Kidney epithelial cell (primary cell): ENCODE measurements around the gene ISG20L2. TPM values are rescaled to one million over a fixed set of nuclear protein-coding genes. Genes with fewer than 3 reads are reported as not detected.

Experiments used
- DNase-seq: peaks from one replicate; pipeline ENCODE4 v3.0.0-alpha.2; 2010; ENCODE audit warnings: low read depth
- H3K27me3 ChIP-seq: 2 replicates; pipeline ENCODE4 v1.6.0; 2011; ENCODE audit warnings: low read length; ENCODE audit not compliant: control insufficient read depth, insufficient read depth
- H3K36me3 ChIP-seq: 2 replicates; pipeline ENCODE4 v1.5.1; 2011; ENCODE audit warnings: low read length; ENCODE audit not compliant: control insufficient read depth, insufficient read depth
- H3K4me3 ChIP-seq: 2 replicates; pipeline ENCODE4 v1.5.1; 2011; ENCODE audit warnings: low read depth, mild to moderate bottlenecking, control low read depth, low read length
- total RNA-seq: library from RNA; depleted of rRNA; stranded (reverse); fragments of >200 nt; gene quantifications from 2 replicates; pipeline ENCODE4 v1.2.3, GENCODE V29; 2015
- TF ChIP-seq, protein P1 (sequence below): IDR thresholded peaks from 2 replicates; pipeline ENCODE4 v1.5.1; 2011; ENCODE audit warnings: mild to moderate bottlenecking, moderate library complexity, low read length, control low read depth, inconsistent platforms; ENCODE audit not compliant: insufficient read depth, poor library complexity, severe bottlenecking

ISG20L2 gene
- total RNA-seq, 1 donor from 2014 or later: 17.7 TPM

GRCh38 chr1:156747742-156748669, 19.4 kb upstream of the ISG20L2 start:
- Histone ChIP-seq H3K36me3 (peaks cover 2% of the 10 kb centered on the region), H3K4me3 (peak overlapping the region; percentile 96), H3K27me3 (no peaks in the 10 kb centered on the region)
- TF ChIP-seq, protein P1, sequence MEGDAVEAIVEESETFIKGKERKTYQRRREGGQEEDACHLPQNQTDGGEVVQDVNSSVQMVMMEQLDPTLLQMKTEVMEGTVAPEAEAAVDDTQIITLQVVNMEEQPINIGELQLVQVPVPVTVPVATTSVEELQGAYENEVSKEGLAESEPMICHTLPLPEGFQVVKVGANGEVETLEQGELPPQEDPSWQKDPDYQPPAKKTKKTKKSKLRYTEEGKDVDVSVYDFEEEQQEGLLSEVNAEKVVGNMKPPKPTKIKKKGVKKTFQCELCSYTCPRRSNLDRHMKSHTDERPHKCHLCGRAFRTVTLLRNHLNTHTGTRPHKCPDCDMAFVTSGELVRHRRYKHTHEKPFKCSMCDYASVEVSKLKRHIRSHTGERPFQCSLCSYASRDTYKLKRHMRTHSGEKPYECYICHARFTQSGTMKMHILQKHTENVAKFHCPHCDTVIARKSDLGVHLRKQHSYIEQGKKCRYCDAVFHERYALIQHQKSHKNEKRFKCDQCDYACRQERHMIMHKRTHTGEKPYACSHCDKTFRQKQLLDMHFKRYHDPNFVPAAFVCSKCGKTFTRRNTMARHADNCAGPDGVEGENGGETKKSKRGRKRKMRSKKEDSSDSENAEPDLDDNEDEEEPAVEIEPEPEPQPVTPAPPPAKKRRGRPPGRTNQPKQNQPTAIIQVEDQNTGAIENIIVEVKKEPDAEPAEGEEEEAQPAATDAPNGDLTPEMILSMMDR: no peak
- DNase-seq: no peak

- peaks cover 3% of the 10 kb centered on the region for H3K36me3 ChIP-seq
- no peaks in the 10 kb centered on the region for H3K27me3 ChIP-seq
- H3K4me3 ChIP-seq: peak overlapping the region; percentile 96
- TF ChIP-seq, protein P1: peak; percentile 29
- DNase-seq: no peak
Observed at GRCh38 chr1:156746728-156747631, 18.4 kb upstream of the ISG20L2 start.

GRCh38 chr1:156746406-156746727, 17.8 kb upstream of the ISG20L2 start:
- Histone ChIP-seq H3K4me3 (peak overlapping the region; percentile 50), H3K27me3 (no peaks in the 10 kb centered on the region), H3K36me3 (peaks cover 3% of the 10 kb centered on the region)
- TF ChIP-seq, protein P1: no peak
- DNase-seq: no peak

DNA sequence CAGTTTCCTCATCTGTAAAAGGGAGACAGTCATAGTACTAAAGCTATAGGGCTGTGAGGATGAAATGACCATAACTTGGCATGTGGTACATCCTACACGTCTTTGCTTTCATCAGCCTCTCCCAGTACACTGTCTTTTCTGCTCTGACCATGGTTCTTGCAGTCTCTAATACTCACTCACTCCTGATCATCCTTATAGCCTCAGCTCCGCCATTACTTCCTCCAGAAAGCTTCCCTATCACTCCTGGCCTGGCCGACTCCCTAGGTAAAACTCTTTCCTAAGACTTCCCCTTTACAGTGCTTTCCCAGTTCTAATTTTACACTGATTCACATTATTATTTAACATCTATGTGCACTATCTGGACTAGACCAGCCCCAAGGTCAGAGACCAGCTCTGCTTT, 17.3 kb upstream of the ISG20L2 start:
- H3K4me3 ChIP-seq: no peak overlapping the region
- H3K36me3 ChIP-seq: peaks cover 3% of the 10 kb centered on the region
- no peak for DNase-seq
- no peaks in the 10 kb centered on the region for H3K27me3 ChIP-seq
- TF ChIP-seq, protein P1: no peak

DNA sequence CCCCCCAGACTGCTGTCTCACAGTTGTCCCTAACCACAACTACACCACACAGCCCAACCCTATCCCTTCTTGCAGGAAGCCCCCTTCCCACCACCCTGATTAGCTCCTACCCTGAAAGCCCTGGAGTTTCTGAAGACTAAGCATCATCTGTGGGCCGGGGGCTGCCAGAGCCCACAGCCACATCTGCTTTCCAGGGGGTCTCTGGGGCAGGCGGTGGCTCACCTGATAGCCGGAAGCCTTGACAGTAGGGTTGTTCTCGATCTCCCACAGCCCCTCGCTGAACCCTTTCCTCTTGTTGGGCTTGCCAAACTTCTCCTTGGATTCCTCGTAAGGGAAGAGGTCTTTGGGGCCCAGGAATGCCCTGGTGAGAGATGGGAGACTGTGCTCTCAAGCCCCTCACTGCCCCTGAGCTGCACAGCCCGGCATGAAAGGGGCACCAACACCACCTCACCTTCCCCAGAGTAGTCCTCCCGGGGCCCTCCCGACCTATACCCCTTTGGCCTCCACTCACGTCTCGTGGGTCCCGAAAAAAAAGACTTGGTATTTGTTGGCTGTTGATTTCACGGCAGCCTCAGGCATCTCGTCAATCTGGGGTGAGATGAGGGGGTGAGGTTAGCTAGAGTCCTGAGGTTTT, 16.3 kb upstream of the ISG20L2 start:
- no peak for DNase-seq
- Histone ChIP-seq H3K27me3 (no peaks in the 10 kb centered on the region), H3K4me3 (no peak overlapping the region), H3K36me3 (peaks cover 3% of the 10 kb centered on the region)
- TF ChIP-seq, protein P1: no peak
